ENCODE results near the gene CENPO. TPM values are rescaled to one million over a fixed set of nuclear protein-coding genes. Genes with fewer than 3 reads are reported as not detected.

Gene CENPO
- total RNA-seq, 1 donor from 2014 or later = 18.0 TPM

- H3K4me3 ChIP-seq (ENCODE audit: low read depth, low read length) = no peak overlapping the region
- DNase-seq (ENCODE audit: low read depth) = no peak
- TF ChIP-seq, protein P1, sequence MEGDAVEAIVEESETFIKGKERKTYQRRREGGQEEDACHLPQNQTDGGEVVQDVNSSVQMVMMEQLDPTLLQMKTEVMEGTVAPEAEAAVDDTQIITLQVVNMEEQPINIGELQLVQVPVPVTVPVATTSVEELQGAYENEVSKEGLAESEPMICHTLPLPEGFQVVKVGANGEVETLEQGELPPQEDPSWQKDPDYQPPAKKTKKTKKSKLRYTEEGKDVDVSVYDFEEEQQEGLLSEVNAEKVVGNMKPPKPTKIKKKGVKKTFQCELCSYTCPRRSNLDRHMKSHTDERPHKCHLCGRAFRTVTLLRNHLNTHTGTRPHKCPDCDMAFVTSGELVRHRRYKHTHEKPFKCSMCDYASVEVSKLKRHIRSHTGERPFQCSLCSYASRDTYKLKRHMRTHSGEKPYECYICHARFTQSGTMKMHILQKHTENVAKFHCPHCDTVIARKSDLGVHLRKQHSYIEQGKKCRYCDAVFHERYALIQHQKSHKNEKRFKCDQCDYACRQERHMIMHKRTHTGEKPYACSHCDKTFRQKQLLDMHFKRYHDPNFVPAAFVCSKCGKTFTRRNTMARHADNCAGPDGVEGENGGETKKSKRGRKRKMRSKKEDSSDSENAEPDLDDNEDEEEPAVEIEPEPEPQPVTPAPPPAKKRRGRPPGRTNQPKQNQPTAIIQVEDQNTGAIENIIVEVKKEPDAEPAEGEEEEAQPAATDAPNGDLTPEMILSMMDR (conservative IDR thresholded peaks at IDR 0.05; ENCODE audit: low read depth, low read length) = no peak
These were observed 35.2 kb downstream of the CENPO start for GRCh38 chr2:24828238-24828996.

GRCh38 chr2:24830351-24830750 is 37.1 kb downstream of the CENPO start:
- no peak overlapping the region for H3K4me3 ChIP-seq (ENCODE audit: low read depth, low read length)
- no peak for DNase-seq (ENCODE audit: low read depth)
- TF ChIP-seq, protein P1 (conservative IDR thresholded peaks at IDR 0.05; ENCODE audit: low read depth, low read length) = peak; percentile 39

GRCh38 chr2:24830786-24831185 is 37.6 kb downstream of the CENPO start:
- TF ChIP-seq, protein P1 (conservative IDR thresholded peaks at IDR 0.05; ENCODE audit: low read depth, low read length) = no peak
- H3K4me3 ChIP-seq (ENCODE audit: low read depth, low read length) = no peak overlapping the region
- no peak for DNase-seq (ENCODE audit: low read depth)

- DNase-seq (ENCODE audit: low read depth) = no peak
- H3K4me3 ChIP-seq (ENCODE audit: low read depth, low read length) = no peak overlapping the region
- TF ChIP-seq, protein P1 (conservative IDR thresholded peaks at IDR 0.05; ENCODE audit: low read depth, low read length) = no peak
These were observed 38.2 kb downstream of the CENPO start for GRCh38 chr2:24831221-24832072.

DNA sequence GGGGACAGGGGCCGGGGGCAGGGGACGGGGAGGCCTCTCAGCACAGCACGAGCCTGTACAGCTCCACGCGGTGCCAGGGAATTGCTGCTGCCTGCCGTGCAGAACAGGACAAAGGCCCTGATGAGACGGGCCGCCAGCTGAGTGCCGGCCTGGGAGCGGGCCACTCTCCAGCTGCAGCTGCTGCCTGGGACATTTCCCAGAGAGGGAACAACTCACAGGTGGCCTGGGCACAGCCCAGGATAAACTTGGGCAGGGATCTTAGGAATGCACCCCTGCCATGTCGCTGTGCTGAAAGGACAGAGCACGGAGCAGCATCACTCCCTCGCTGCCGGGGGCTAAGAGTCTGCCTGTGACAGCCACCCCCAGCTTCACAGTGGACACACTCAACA is 38.8 kb downstream of the CENPO start:
- TF ChIP-seq, protein P1 (conservative IDR thresholded peaks at IDR 0.05; ENCODE audit: low read depth, low read length) = no peak

GRCh38 chr2:24832521-24832920 is 39.3 kb downstream of the CENPO start:
- TF ChIP-seq, protein P1 (conservative IDR thresholded peaks at IDR 0.05; ENCODE audit: low read depth, low read length) = no peak
- no peak overlapping the region for H3K4me3 ChIP-seq (ENCODE audit: low read depth, low read length)
- DNase-seq (ENCODE audit: low read depth) = no peak

More for the DNA sequence above, 38.8 kb downstream of the CENPO start:
- H3K4me3 ChIP-seq (ENCODE audit: low read depth, low read length) = no peak overlapping the region
- DNase-seq (ENCODE audit: low read depth) = no peak
